H9 (cell line): ENCODE data around the gene CAPN9. TPM values are rescaled to one million over a fixed set of nuclear protein-coding genes. Genes with fewer than 3 reads are reported as not detected.

ENCODE experiments used
- DNase-seq: peaks from one replicate; pipeline ENCODE4 v3.0.0-alpha.2; 2017
- H2AFZ ChIP-seq: one replicate; pipeline ENCODE4 v1.6.1; 2013; ENCODE audit warnings: mild to moderate bottlenecking, low read length, control low read depth, moderate library complexity
- H2AK5ac ChIP-seq: 2 replicates; pipeline ENCODE4 v1.6.1; 2013; ENCODE audit warnings: low read length, control low read depth, mixed read lengths; ENCODE audit not compliant: insufficient read length
- H2BK120ac ChIP-seq: one replicate; pipeline ENCODE4 v1.6.1; 2013; ENCODE audit warnings: low read depth, mild to moderate bottlenecking, low read length, control low read depth, inconsistent platforms; ENCODE audit not compliant: poor library complexity, severe bottlenecking
- H2BK12ac ChIP-seq: 2 replicates; pipeline ENCODE4 v1.6.1; 2013; ENCODE audit warnings: low read length, control low read depth, mixed read lengths, low read depth; ENCODE audit not compliant: insufficient read length
- H2BK15ac ChIP-seq: 2 replicates; pipeline ENCODE4 v1.6.1; 2013; ENCODE audit warnings: low read depth, low read length, control low read depth
- H2BK20ac ChIP-seq: one replicate; pipeline ENCODE4 v1.6.1; 2013; ENCODE audit warnings: low read depth, mild to moderate bottlenecking, low read length, control low read depth, inconsistent platforms; ENCODE audit not compliant: poor library complexity, severe bottlenecking
- H2BK5ac ChIP-seq: 2 replicates; pipeline ENCODE4 v1.6.1; 2013; ENCODE audit warnings: low read length, control low read depth, mixed read lengths; ENCODE audit not compliant: insufficient read length
- H3K14ac ChIP-seq: 2 replicates; pipeline ENCODE4 v1.6.1; 2013; ENCODE audit warnings: low read length, control low read depth; ENCODE audit not compliant: insufficient read depth
- H3K18ac ChIP-seq: 2 replicates; pipeline ENCODE4 v1.6.1; 2013; ENCODE audit warnings: low read depth, mild to moderate bottlenecking, mixed read lengths, low read length, control low read depth; ENCODE audit not compliant: insufficient read length
- H3K23ac ChIP-seq: 2 replicates; pipeline ENCODE4 v1.6.1; 2013; ENCODE audit warnings: low read length, control low read depth, mixed read lengths, low read depth; ENCODE audit not compliant: insufficient read length
- H3K23me2 ChIP-seq: 2 replicates; pipeline ENCODE4 v1.6.1; 2013; ENCODE audit warnings: low read depth, mild to moderate bottlenecking, mixed read lengths, low read length, control low read depth; ENCODE audit not compliant: insufficient read length, poor library complexity, severe bottlenecking
- H3K27ac ChIP-seq: 2 replicates; pipeline ENCODE4 v1.5.1; 2013; ENCODE audit warnings: low read length, control low read depth, mixed read lengths, low read depth; ENCODE audit not compliant: insufficient read length
- H3K27me3 ChIP-seq: 2 replicates; pipeline ENCODE4 v1.6.1; 2013; ENCODE audit warnings: low read length, control low read depth, inconsistent platforms; ENCODE audit not compliant: insufficient read depth
- H3K4ac ChIP-seq: 2 replicates; pipeline ENCODE4 v1.6.1; 2013; ENCODE audit warnings: low read depth, mild to moderate bottlenecking, control low read depth, inconsistent platforms, low read length, moderate library complexity
- H3K4me1 ChIP-seq: 2 replicates; pipeline ENCODE4 v1.6.1; 2013; ENCODE audit warnings: low read length, control low read depth, inconsistent platforms; ENCODE audit not compliant: insufficient read depth
- H3K4me2 ChIP-seq: 2 replicates; pipeline ENCODE4 v1.6.1; 2013; ENCODE audit warnings: low read length, control low read depth, mixed read lengths; ENCODE audit not compliant: insufficient read length, insufficient read depth
- H3K56ac ChIP-seq: 2 replicates; pipeline ENCODE4 v1.6.1; 2013; ENCODE audit warnings: low read depth, mild to moderate bottlenecking, mixed read lengths, low read length, control low read depth; ENCODE audit not compliant: insufficient read length
- H3K79me1 ChIP-seq: 2 replicates; pipeline ENCODE4 v1.6.1; 2013; ENCODE audit warnings: low read depth, mild to moderate bottlenecking, moderate library complexity, low read length, control low read depth, inconsistent platforms; ENCODE audit not compliant: insufficient read depth, poor library complexity, severe bottlenecking
- H3K79me2 ChIP-seq: 2 replicates; pipeline ENCODE4 v1.6.1; 2013; ENCODE audit warnings: low read length, control low read depth, inconsistent platforms; ENCODE audit not compliant: insufficient read depth
- H3K9ac ChIP-seq: 2 replicates; pipeline ENCODE4 v1.6.1; 2013; ENCODE audit warnings: low read length, control low read depth, mixed read lengths; ENCODE audit not compliant: insufficient read length; ENCODE audit errors: extremely low read depth
- H3K9me3 ChIP-seq: one replicate; pipeline ENCODE4 v1.6.1; 2013; ENCODE audit warnings: low read depth, low read length, inconsistent platforms; ENCODE audit not compliant: control insufficient read depth
- H3T11ph ChIP-seq: one replicate; pipeline ENCODE4 v1.6.1; 2013; ENCODE audit warnings: mild to moderate bottlenecking, low read length, control low read depth, inconsistent platforms
- H4K20me1 ChIP-seq: one replicate; pipeline ENCODE4 v1.6.1; 2013; ENCODE audit not compliant: control insufficient read depth, insufficient read length, insufficient read depth
- H4K5ac ChIP-seq: 2 replicates; pipeline ENCODE4 v1.6.1; 2013; ENCODE audit warnings: low read depth, mild to moderate bottlenecking, mixed read lengths, low read length, control low read depth; ENCODE audit not compliant: insufficient read length
- H4K8ac ChIP-seq: replicated peaks from 2 replicates; pipeline ENCODE4 v1.6.1; 2013; ENCODE audit warnings: low read length, control low read depth, mixed read lengths, low read depth; ENCODE audit not compliant: insufficient read length
- H4K91ac ChIP-seq: 2 replicates; pipeline ENCODE4 v1.6.1; 2013; ENCODE audit warnings: low read depth, mild to moderate bottlenecking, moderate library complexity, mixed read lengths, low read length, control low read depth; ENCODE audit not compliant: insufficient read length
- H3K27ac Mint-ChIP-seq, 3 experiments: 2 replicates in 2 of 3; 3 replicates in 1 of 3; pipeline ENCODE4 v1.8.0; 2020 to 2021; ENCODE audit warnings: mixed read lengths in 3 of 3, mild to moderate bottlenecking in 1 of 3, moderate library complexity in 1 of 3
- H3K27me3 Mint-ChIP-seq: 2 replicates; pipeline ENCODE4 v1.8.0; 2021; ENCODE audit warnings: low read depth, mild to moderate bottlenecking, moderate library complexity, mixed read lengths
- H3K36me3 Mint-ChIP-seq, 3 experiments: 2 replicates in 2 of 3; 3 replicates in 1 of 3; pipeline ENCODE4 v1.8.0; 2020 to 2021; ENCODE audit warnings: low read depth in 3 of 3, mixed read lengths in 3 of 3; ENCODE audit not compliant: insufficient read depth in 1 of 3
- H3K4me1 Mint-ChIP-seq, 2 experiments: 2 replicates each; pipeline ENCODE4 v1.8.0; 2020; ENCODE audit warnings: mixed read lengths in 2 of 2
- H3K4me3 Mint-ChIP-seq, 2 experiments: 2 replicates in 1 of 2; 3 replicates in 1 of 2; pipeline ENCODE4 v1.8.0; 2020 to 2021; ENCODE audit warnings: mild to moderate bottlenecking in 2 of 2, mixed read lengths in 2 of 2, moderate library complexity in 1 of 2
- H3K9me3 Mint-ChIP-seq, 2 experiments: 2 replicates in 1 of 2; 3 replicates in 1 of 2; pipeline ENCODE4 v1.8.0; 2020; ENCODE audit warnings: mild to moderate bottlenecking in 2 of 2, mixed read lengths in 2 of 2, moderate library complexity in 1 of 2
- WGBS: extraction: QIAGEN DNeasy Blood & Tissue Kit; methylation state at CpG from one replicate; pipeline ENCODE4 v1.1.7; 2013; ENCODE audit warnings: missing lambda C conversion rate, low lambda C conversion rate, mixed read lengths; ENCODE audit not compliant: insufficient read length; ENCODE audit errors: extremely low coverage; 5-methylcytosine and 5-hydroxymethylcytosine counted together
- total RNA-seq: library from RNA; stranded (reverse); gene quantifications from 2 replicates; pipeline ENCODE4 v1.2.1, GENCODE V29; 2021
- TF ChIP-seq, protein P1 (sequence below): fragments of 200-600 bp; sonication (generic); conservative IDR thresholded peaks from 3 replicates; pipeline ENCODE4 v1.8.0; 2021; ENCODE audit warnings: antibody characterized with exemption, mild to moderate bottlenecking

Gene CAPN9
- total RNA-seq, 1 experiment from 2014 or later = 0.22 TPM

DNA sequence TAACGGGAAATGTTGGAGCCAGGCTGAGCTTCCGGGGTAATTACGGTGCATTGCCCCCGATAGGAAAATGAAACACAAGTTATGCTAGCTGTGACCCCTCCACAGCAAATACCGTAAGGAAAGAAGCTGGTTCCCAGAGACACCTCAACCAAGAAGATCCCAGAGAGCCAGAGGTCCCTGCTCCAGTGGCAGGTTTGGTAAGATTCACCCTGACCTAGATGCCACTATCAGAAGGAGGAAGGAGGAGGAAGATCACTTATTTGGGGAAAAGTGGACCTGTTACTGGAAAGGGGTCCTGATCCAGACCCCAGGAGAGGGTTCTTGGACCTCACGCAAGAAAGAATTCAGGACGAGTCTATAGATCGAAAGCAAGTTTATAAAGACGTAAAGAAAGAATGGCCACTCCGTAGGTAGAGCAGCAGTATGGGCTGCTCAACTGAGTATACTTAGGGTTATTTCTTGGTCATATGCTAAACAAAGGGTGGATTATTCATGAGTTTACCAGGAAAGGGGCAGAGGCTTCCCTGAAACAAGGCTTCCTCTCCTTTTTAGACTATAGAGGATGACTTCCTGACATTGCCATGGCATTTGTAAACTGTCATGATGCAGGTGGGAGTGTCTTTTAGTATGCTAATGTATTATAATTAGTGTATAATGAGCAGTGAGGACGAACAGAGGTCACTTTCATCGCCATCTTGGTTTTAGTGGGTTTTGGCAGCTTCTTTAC is 7.5 kb upstream of the CAPN9 start:
- H2BK120ac ChIP-seq = no peak overlapping the region
- H3K9ac ChIP-seq = no peak overlapping the region
- H2AK5ac ChIP-seq = no peak overlapping the region
- H3K4me1 ChIP-seq = no peaks in the 10 kb centered on the region
- no peak overlapping the region for H4K5ac ChIP-seq
- H3K27ac Mint-ChIP-seq = no peak overlapping the region
- no peaks in the 10 kb centered on the region for H3K79me2 ChIP-seq
- no peaks in the 10 kb centered on the region for H4K20me1 ChIP-seq
- no peak overlapping the region for H4K91ac ChIP-seq
- H3K9me3 ChIP-seq = no peaks in the 10 kb centered on the region
- H3K23ac ChIP-seq = no peak overlapping the region
- H3K14ac ChIP-seq = no peak overlapping the region
- H3K23me2 ChIP-seq = no peaks in the 10 kb centered on the region
- no peaks in the 10 kb centered on the region for H3K79me1 ChIP-seq
- DNase-seq = no peak
- H3K4me1 Mint-ChIP-seq = peaks cover under 1 to 12% of the 10 kb centered on the region in 2 experiments
- H2BK20ac ChIP-seq = no peak overlapping the region
- no peak overlapping the region for H3K56ac ChIP-seq
- no peak overlapping the region for H3K4me3 Mint-ChIP-seq
- H2BK12ac ChIP-seq = no peak overlapping the region
- no peaks in the 10 kb centered on the region for H3K27me3 ChIP-seq
- no peaks in the 10 kb centered on the region; a peak in 1 of 7 replicates for H3K36me3 Mint-ChIP-seq
- TF ChIP-seq, protein P1, sequence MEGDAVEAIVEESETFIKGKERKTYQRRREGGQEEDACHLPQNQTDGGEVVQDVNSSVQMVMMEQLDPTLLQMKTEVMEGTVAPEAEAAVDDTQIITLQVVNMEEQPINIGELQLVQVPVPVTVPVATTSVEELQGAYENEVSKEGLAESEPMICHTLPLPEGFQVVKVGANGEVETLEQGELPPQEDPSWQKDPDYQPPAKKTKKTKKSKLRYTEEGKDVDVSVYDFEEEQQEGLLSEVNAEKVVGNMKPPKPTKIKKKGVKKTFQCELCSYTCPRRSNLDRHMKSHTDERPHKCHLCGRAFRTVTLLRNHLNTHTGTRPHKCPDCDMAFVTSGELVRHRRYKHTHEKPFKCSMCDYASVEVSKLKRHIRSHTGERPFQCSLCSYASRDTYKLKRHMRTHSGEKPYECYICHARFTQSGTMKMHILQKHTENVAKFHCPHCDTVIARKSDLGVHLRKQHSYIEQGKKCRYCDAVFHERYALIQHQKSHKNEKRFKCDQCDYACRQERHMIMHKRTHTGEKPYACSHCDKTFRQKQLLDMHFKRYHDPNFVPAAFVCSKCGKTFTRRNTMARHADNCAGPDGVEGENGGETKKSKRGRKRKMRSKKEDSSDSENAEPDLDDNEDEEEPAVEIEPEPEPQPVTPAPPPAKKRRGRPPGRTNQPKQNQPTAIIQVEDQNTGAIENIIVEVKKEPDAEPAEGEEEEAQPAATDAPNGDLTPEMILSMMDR = no peak
- peaks cover 5 to 6% of the 10 kb centered on the region in 2 experiments; a peak in 2 of 5 replicates for H3K9me3 Mint-ChIP-seq
- no CpG with 5 or more reads among the region's 12 CpGs for WGBS
- no peak overlapping the region for H2BK15ac ChIP-seq
- H3T11ph ChIP-seq = no peak overlapping the region
- H3K4me2 ChIP-seq = no peak overlapping the region
- H3K4ac ChIP-seq = no peak overlapping the region
- H4K8ac ChIP-seq = no peak overlapping the region
- H2AFZ ChIP-seq = no peak overlapping the region
- H3K27me3 Mint-ChIP-seq = peaks cover 13% of the 10 kb centered on the region
- H3K18ac ChIP-seq = no peak overlapping the region
- no peak overlapping the region for H3K27ac ChIP-seq
- no peak overlapping the region for H2BK5ac ChIP-seq
